SK-N-SH (cell line): ENCODE results near the gene MINDY4. TPM values are rescaled to one million over a fixed set of nuclear protein-coding genes. Genes with fewer than 3 reads are reported as not detected.

Experiments used
- CTCF ChIA-PET: fragments of 300-600, 350-600 bp; formaldehyde crosslinking; extraction: SDS; loops from one replicate; lab custom pipeline; 2021; lab: Yijun Ruan, JAX
- POLR2A ChIA-PET: fragments of 350-600 bp; sonication (Branson Sonifier 250); formaldehyde crosslinking; extraction: SDS; loops from one replicate; lab custom pipeline; 2020; ENCODE audit warnings: antibody characterized with exemption, inconsistent platforms; lab: Yijun Ruan, JAX
- DNase-seq: peaks from one replicate; pipeline ENCODE4 v3.0.0; 2012
- H2AFZ ChIP-seq: fragments of 200-600 bp; sonication (generic); 2 replicates; pipeline ENCODE4 v1.8.1; 2016; ENCODE audit warnings: antibody characterized with exemption, mild to moderate bottlenecking, low read depth
- H3F3A ChIP-seq: fragments of 200-600 bp; sonication (generic); replicated peaks from 2 replicates; pipeline ENCODE3; 2016; ENCODE audit warnings: antibody characterized with exemption, mild to moderate bottlenecking; ENCODE audit not compliant: insufficient read depth
- H3K27ac ChIP-seq, 2 experiments: fragments of 200-500 bp in 1 of 2; fragments of 200-600 bp in 1 of 2; sonication (Bioruptor generic) in 1 of 2; sonication (generic), shearing (Covaris generic) in 1 of 2; 2 replicates each; pipeline versions ENCODE4 v1.5.1 to v1.6.1; 2014 to 2016; ENCODE audit warnings: low read depth in 2 of 2, inconsistent platforms in 1 of 2, low read length in 1 of 2, mild to moderate bottlenecking in 1 of 2, mixed read lengths in 1 of 2
- H3K27me3 ChIP-seq: fragments of 200-600 bp; sonication (generic), shearing (Covaris generic); 2 replicates; pipeline ENCODE4 v1.6.1; 2016; ENCODE audit warnings: mixed run types; ENCODE audit not compliant: insufficient read depth
- H3K36me3 ChIP-seq, 2 experiments: fragments of 200-500 bp in 1 of 2; fragments of 200-600 bp in 1 of 2; sonication (Bioruptor generic) in 1 of 2; sonication (generic) in 1 of 2; replicated peaks in 1 of 2; 2 replicates each; pipeline versions ENCODE3 to v1.5.1; 2014 to 2016; ENCODE audit warnings: low read length in 1 of 2, mild to moderate bottlenecking in 1 of 2; ENCODE audit not compliant: insufficient read depth in 2 of 2, control insufficient read depth in 1 of 2
- H3K4me1 ChIP-seq, 2 experiments: fragments of 200-500 bp in 1 of 2; fragments of 200-600 bp in 1 of 2; sonication (Bioruptor generic) in 1 of 2; sonication (generic), shearing (Covaris generic) in 1 of 2; 2 replicates each; pipeline versions ENCODE4 v1.5.1 to v1.6.1; 2014 to 2016; ENCODE audit warnings: low read depth in 1 of 2, low read length in 1 of 2, mixed run types in 1 of 2; ENCODE audit not compliant: insufficient read depth in 2 of 2, control insufficient read depth in 1 of 2
- H3K4me2 ChIP-seq: fragments of 200-600 bp; sonication (generic), shearing (Covaris generic); 2 replicates; pipeline ENCODE4 v1.6.1; 2017; ENCODE audit warnings: mixed run types
- H3K4me3 ChIP-seq, 2 experiments: fragments of 200-500 bp in 1 of 2; fragments of 200-600 bp in 1 of 2; sonication (Bioruptor generic) in 1 of 2; sonication (generic), shearing (Covaris generic) in 1 of 2; 2 replicates each; pipeline versions ENCODE4 v1.5.1 to v1.8.1; 2014 to 2016; ENCODE audit warnings: low read depth in 2 of 2, inconsistent platforms in 1 of 2, low read length in 1 of 2, mild to moderate bottlenecking in 1 of 2, mixed read lengths in 1 of 2, moderate library complexity in 1 of 2
- H3K79me2 ChIP-seq: fragments of 200-600 bp; sonication (generic); 2 replicates; pipeline ENCODE4 v1.8.1; 2017; ENCODE audit warnings: mild to moderate bottlenecking; ENCODE audit not compliant: insufficient read depth
- H3K9ac ChIP-seq: fragments of 200-600 bp; sonication (generic); 2 replicates; pipeline ENCODE4 v1.6.1; 2017; ENCODE audit warnings: mixed run types
- H3K9me2 ChIP-seq: fragments of 200-600 bp; sonication (generic); 2 replicates; pipeline ENCODE4 v1.6.1; 2017; ENCODE audit warnings: mixed run types
- H3K9me3 ChIP-seq: fragments of 200-600 bp; sonication (generic); 2 replicates; pipeline ENCODE4 v1.6.1; 2017; ENCODE audit warnings: mixed run types, mild to moderate bottlenecking, moderate library complexity
- H4K20me1 ChIP-seq: fragments of 200-600 bp; sonication (generic); 2 replicates; pipeline ENCODE4 v1.6.1; 2017; ENCODE audit warnings: mild to moderate bottlenecking, mixed run types; ENCODE audit not compliant: insufficient read depth
- ELF1 ChIP-seq: IDR thresholded peaks from 2 replicates; pipeline ENCODE4 v1.4.0; 2012
- EP300 ChIP-seq, 2 experiments: IDR thresholded peaks; 2 replicates each; pipeline versions ENCODE4 v1.4.0 to v1.6.1; 2012; ENCODE audit warnings: borderline replicate concordance in 1 of 2, low read depth in 1 of 2, low read length in 1 of 2
- EZH2phosphoT487 ChIP-seq: fragments of 200-600 bp; sonication (generic); IDR thresholded peaks from 2 replicates; pipeline ENCODE4 v1.6.1; 2017; ENCODE audit warnings: low read depth, mixed run types, mild to moderate bottlenecking, antibody characterized with exemption, moderate library complexity, borderline replicate concordance
- FOSL2 ChIP-seq: IDR thresholded peaks from 2 replicates; pipeline ENCODE4 v1.4.0; 2012; ENCODE audit warnings: low read depth, mild to moderate bottlenecking, moderate library complexity, borderline replicate concordance
- FOXM1 ChIP-seq: IDR thresholded peaks from 2 replicates; pipeline ENCODE4 v1.4.0; 2012; ENCODE audit warnings: low read depth, mild to moderate bottlenecking
- GABPA ChIP-seq: IDR thresholded peaks from 2 replicates; pipeline ENCODE4 v1.4.0; 2012; ENCODE audit warnings: low read depth, mild to moderate bottlenecking
- GATA2 ChIP-seq: sonication (generic); formaldehyde crosslinking; IDR thresholded peaks from 2 replicates; pipeline ENCODE4 v1.5.0; 2020; ENCODE audit warnings: mild to moderate bottlenecking, missing genetic modification reagents
- IRF3 ChIP-seq: fragments of 150-350 bp; IDR thresholded peaks from 2 replicates; pipeline ENCODE4 v1.6.1; 2016; ENCODE audit warnings: mild to moderate bottlenecking, low read depth, low read length
- JUND ChIP-seq: IDR thresholded peaks from 2 replicates; pipeline ENCODE4 v1.4.0; 2012
- MAX ChIP-seq: IDR thresholded peaks from 2 replicates; pipeline ENCODE4 v1.4.0; 2012; ENCODE audit warnings: low read depth
- MEF2A ChIP-seq: IDR thresholded peaks from 2 replicates; pipeline ENCODE4 v1.4.0; 2012; ENCODE audit warnings: low read depth, borderline replicate concordance
- MXI1 ChIP-seq: IDR thresholded peaks from 2 replicates; pipeline ENCODE4 v1.6.1; 2012; ENCODE audit warnings: mild to moderate bottlenecking, low read depth, low read length, improper control_type of control experiment
- NFIC ChIP-seq: IDR thresholded peaks from 2 replicates; pipeline ENCODE4 v1.4.0; 2012; ENCODE audit warnings: borderline replicate concordance
- NRF1 ChIP-seq: IDR thresholded peaks from 2 replicates; pipeline ENCODE4 v1.6.1; 2012; ENCODE audit warnings: low read depth, mild to moderate bottlenecking, low read length
- PBX3 ChIP-seq: IDR thresholded peaks from 2 replicates; pipeline ENCODE4; 2012
- POLR2AphosphoS5 ChIP-seq: IDR thresholded peaks from 2 replicates; pipeline ENCODE4 v1.6.1; 2012; ENCODE audit warnings: low read depth, low read length
- RCOR1 ChIP-seq: fragments of 150-350 bp; IDR thresholded peaks from 2 replicates; pipeline ENCODE4 v1.6.1; 2017; ENCODE audit warnings: antibody characterized with exemption, low read length
- REST ChIP-seq: IDR thresholded peaks from 2 replicates; pipeline ENCODE4 v1.6.1; 2012; ENCODE audit warnings: mild to moderate bottlenecking, low read depth, low read length, moderate library complexity
- TCF12 ChIP-seq: IDR thresholded peaks from 2 replicates; pipeline ENCODE4 v1.4.0; 2012
- TEAD4 ChIP-seq: IDR thresholded peaks from 2 replicates; pipeline ENCODE4 v1.4.0; 2012; ENCODE audit warnings: mild to moderate bottlenecking, borderline replicate concordance; ENCODE audit not compliant: insufficient read depth
- ZBTB33 ChIP-seq: IDR thresholded peaks from 2 replicates; pipeline ENCODE4 v1.4.0; 2012; ENCODE audit warnings: low read depth, borderline replicate concordance
- WGBS: methylation state at CpG from one replicate; pipeline ENCODE4 v1.1.6; 2017; ENCODE audit warnings: low lambda C conversion rate; 5-methylcytosine and 5-hydroxymethylcytosine counted together
- polyA plus RNA-seq, 3 experiments: library from polyadenylated mRNA; depleted of rRNA; stranded (reverse); fragments of >200 nt; gene quantifications; 2 replicates each; pipeline ENCODE4 v1.2.3, GENCODE V29; 2012

Gene MINDY4
- polyA plus RNA-seq, 1 of the 3 experiments (the other 2 are of a cell fraction) = 1.8 TPM

GRCh38 chr7:30771174-30771879 lies at the start of gene MINDY4 (continued):
- TF ChIP-seq EZH2phosphoT487 (no peak), MAX (peak; percentile 85; the same call in 1 of the 2 replicates), PBX3 (no peak), MXI1 (peak; percentile 96), IRF3 (no peak), ELF1 (peak; percentile 86), GABPA (peak; percentile 74), EP300 (IDR thresholded peaks at IDR 0.05; ENCODE audit: borderline replicate concordance in 1 of 2, low read depth in 1 of 2, low read length in 1 of 2) (no peak), FOXM1 (no peak)

GRCh38 chr7:30722187-30722586 lies 49.0 kb upstream of the MINDY4 start:
- H3K27me3 ChIP-seq = peaks cover 12% of the 10 kb centered on the region; the same call in 1 of the 2 replicates
- no peaks in the 10 kb centered on the region; a peak in 1 of 4 replicates for H3K4me1 ChIP-seq
- ChIA-PET POLR2A (no interaction called here), CTCF (interaction anchor here (0.7 kb wide), 1 partner anchor 18 kb away, joined by 3 read pairs; no protein-coding TSS in a partner anchor)
- H3K4me2 ChIP-seq = no peak overlapping the region
- H3F3A ChIP-seq = no peaks in the 10 kb centered on the region
- H3K36me3 ChIP-seq = no peaks in the 10 kb centered on the region
- no peak for DNase-seq
- H3K79me2 ChIP-seq = no peaks in the 10 kb centered on the region
- H4K20me1 ChIP-seq = no peaks in the 10 kb centered on the region
- H3K9me3 ChIP-seq = no peaks in the 10 kb centered on the region; the same call in 1 of the 2 replicates
- H3K9ac ChIP-seq = no peak overlapping the region
- 0% methylated on average over 2 of the region's 2 CpGs for WGBS
- H3K4me3 ChIP-seq = no peak overlapping the region
- H3K9me2 ChIP-seq = no peaks in the 10 kb centered on the region
- no peak overlapping the region for H2AFZ ChIP-seq
- no peak overlapping the region for H3K27ac ChIP-seq
- TF ChIP-seq POLR2AphosphoS5 = no peak
- TF ChIP-seq NRF1 = no peak
- no peak for TF ChIP-seq IRF3
- no peak for TF ChIP-seq ELF1
- no peak for TF ChIP-seq RCOR1
- no peak for TF ChIP-seq TCF12
- TF ChIP-seq MEF2A = no peak
- no peak for TF ChIP-seq REST
- TF ChIP-seq ZBTB33 = no peak
- TF ChIP-seq GATA2 (CRISPR knock-in tag) = no peak
- TF ChIP-seq TEAD4 = no peak
- no peak for TF ChIP-seq FOSL2
- no peak for TF ChIP-seq PBX3
- no peak for TF ChIP-seq JUND
- TF ChIP-seq NFIC = no peak
